WI38 (cell line): ENCODE results near the gene DENND5B.
"Not testable (repeated sequence)": the region's sequence is repeated elsewhere in the genome, so short reads cannot be mapped to it uniquely, and the experiment has no call there.

ENCODE experiments used
- H3K4me3 ChIP-seq: 2 replicates; pipeline ENCODE4 v1.5.1; 2011; ENCODE audit warnings: low read depth, mild to moderate bottlenecking, control low read depth, low read length
- TF ChIP-seq, protein P1 (sequence below): IDR thresholded peaks from 2 replicates; pipeline ENCODE4 v1.5.1; 2012; ENCODE audit warnings: low read depth, mild to moderate bottlenecking, control low read depth, low read length

Gene DENND5B

DNA sequence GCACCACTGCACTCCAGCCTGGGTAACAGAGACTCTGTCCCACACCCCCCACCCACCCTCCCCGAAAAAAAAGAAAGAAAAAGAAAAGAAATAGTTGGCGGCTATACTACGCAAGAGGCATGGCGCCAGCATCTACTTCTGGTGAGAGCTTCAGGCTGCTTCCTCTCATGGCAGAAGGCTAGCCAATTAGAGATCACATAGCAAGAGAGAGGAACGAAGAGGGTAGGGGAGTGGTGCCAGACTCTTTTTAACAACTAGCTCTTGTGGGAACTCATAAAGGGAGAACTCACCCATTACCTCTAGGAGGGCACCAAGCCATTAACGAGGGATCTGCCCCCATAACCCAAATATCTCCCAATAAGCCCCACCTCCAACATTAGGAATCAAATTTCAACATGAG, 6.2 kb downstream of the DENND5B start:
- H3K4me3 ChIP-seq, result no peak overlapping the region
- TF ChIP-seq, protein P1, sequence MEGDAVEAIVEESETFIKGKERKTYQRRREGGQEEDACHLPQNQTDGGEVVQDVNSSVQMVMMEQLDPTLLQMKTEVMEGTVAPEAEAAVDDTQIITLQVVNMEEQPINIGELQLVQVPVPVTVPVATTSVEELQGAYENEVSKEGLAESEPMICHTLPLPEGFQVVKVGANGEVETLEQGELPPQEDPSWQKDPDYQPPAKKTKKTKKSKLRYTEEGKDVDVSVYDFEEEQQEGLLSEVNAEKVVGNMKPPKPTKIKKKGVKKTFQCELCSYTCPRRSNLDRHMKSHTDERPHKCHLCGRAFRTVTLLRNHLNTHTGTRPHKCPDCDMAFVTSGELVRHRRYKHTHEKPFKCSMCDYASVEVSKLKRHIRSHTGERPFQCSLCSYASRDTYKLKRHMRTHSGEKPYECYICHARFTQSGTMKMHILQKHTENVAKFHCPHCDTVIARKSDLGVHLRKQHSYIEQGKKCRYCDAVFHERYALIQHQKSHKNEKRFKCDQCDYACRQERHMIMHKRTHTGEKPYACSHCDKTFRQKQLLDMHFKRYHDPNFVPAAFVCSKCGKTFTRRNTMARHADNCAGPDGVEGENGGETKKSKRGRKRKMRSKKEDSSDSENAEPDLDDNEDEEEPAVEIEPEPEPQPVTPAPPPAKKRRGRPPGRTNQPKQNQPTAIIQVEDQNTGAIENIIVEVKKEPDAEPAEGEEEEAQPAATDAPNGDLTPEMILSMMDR, result no peak

DNA sequence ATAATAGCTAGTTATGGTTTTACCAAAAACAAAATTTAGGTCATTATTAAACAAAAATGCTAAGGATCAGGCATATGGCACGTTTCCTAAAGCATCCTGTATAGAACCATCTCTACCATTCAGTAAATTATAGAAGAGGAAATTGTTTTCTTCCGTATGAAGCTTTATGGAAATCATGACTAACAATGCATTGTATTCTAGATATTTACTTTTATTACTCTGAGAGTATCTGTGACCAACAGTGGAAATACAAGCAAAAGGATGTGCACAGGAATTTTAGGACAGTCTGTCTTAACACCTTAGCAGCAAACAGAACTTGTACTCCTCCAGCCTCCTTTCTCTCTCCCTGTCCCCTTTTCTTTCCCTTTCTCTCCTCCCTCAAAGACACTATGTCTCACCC, 7.1 kb downstream of the DENND5B start:
- H3K4me3 ChIP-seq, result no peak overlapping the region
- TF ChIP-seq, protein P1, result no peak

DNA sequence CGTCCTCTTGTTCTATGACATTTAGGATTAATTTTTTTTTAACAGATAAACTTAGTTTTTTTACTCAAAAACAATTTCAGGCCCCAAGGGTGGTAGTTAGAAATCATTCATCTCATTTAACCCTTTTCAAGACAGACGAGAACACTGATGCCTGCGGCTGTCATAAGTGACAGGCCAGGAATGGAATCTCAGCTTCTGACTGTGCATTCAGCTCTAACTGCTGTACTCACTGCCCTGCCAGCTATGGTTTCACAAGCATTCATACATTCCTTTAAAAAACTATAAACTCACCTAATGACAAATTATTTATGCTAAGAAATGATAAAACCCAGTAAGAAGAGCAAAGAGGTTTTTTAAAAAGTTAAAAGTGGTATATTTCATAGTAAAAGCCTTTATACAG, 8.8 kb downstream of the DENND5B start:
- H3K4me3 ChIP-seq, result no peak overlapping the region
- TF ChIP-seq, protein P1, result no peak

- no peak overlapping the region for H3K4me3 ChIP-seq
- TF ChIP-seq, protein P1, result no peak
These were observed 12.3 kb downstream of the DENND5B start for GRCh38 chr12:31578632-31579031.

DNA sequence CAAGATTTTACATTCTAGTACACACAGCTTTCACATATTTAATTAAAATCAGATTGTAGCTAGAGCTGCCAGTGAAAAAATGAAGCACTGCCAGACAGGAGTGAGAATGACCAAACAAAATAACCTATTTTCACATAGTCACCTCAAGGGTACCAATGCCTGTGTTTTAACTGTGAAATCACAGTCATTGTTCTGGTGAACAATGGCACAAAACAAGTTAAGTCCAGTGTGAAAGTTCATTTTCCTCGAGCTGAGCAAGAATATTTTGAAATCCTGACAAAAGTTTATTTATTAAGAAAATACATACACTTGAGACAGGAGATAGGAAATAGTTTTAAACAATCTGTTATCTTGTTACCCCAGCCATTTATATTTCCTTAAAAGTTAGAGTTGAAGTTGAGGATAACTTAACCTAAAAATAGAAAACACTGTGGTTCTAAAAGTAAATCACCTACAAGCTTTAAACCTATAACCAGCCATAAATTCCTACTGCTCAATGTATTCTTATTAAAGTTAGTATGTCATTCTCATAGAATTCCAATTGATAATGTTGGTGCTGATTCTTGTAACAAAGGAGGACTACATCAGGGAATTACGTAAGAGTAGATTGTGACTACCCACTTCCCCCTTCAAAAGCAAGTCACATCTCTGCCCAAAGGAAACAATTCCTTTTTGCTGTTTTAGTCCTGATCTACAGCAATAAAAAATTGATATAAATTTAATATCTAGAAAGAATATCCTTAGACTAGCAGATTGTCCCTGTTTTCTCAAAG, 15.9 kb downstream of the DENND5B start:
- H3K4me3 ChIP-seq, result no peak overlapping the region
- TF ChIP-seq, protein P1, result no peak

- not testable (repeated sequence) for H3K4me3 ChIP-seq
These were observed 16.6 kb downstream of the DENND5B start for GRCh38 chr12:31574367-31574766.

GRCh38 chr12:31572900-31573600, 17.9 kb downstream of the DENND5B start:
- no peak overlapping the region for H3K4me3 ChIP-seq
- TF ChIP-seq, protein P1, result no peak
